ENCODE measurements around the gene ALPG. TPM values are rescaled to one million over a fixed set of nuclear protein-coding genes. Genes with fewer than 3 reads are reported as not detected.
"Not testable (repeated sequence)": the region's sequence is repeated elsewhere in the genome, so short reads cannot be mapped to it uniquely, and the experiment has no call there.

ALPG gene
- polyA plus RNA-seq, 3 donors, result not detected

DNA sequence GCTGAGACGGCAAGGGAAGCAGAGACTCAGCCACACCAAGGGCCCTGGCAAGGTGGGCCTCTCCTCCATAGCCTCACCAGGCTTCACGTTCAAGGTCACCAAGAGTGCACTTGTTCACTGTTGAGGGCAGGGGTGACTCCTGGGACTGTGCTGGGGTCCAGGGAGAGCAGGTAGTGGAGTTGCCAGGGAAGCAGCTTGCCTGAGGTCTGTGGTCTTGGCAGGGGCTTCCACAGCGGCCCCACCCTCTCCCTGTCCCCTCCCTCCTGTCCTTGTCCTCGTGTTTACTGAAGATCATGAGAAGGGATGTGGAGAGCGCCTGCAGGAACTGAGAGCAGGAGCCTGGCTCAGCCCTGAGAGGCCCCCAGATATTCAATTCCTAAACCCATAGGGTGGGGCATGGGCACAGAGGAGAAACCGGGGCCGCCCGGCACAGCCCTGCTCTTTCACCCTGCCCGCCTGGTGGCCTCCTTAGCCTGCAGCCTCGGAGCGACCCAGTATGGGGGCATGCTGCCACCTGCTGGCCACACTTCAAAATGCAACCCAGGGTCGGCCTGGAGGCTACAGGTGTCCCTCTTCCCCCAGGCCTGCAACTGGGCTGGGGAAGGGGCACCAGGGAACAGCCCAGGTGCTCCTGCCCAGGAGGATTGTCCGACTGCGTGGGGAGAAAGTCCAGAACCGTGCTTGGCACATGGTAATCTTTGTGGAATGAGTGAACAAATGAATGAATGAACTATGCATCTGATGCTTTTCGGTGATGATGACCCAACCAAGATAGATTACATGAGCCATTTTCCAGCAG lies 33.8 kb downstream of the ALPG start:
- not testable (repeated sequence) for DNase-seq

GRCh38 chr2:232441147-232441651 lies 34.6 kb downstream of the ALPG start:
- DNase-seq, result no peak

DNA sequence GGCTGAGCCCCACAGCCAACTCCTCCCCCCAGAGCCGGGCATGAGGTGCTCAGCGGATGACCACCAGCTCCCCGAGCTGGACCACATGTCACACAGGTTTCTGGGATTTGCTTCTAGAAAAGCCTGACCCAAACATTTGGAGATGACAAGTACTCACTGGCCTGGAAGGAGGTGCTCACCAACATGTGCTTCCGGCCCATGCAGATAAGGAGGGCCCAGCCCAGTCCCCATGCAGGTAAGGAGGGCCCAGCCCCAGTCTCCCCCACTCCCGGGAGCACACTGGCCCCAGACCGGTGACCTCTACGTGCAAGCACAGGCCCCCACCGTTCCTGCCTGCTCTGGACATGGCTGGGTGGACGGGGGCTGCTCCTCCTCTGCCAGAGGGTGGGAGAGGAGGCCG lies 35.3 kb downstream of the ALPG start:
- DNase-seq, result not testable (repeated sequence)

- DNase-seq, result not testable (repeated sequence)
Observed at GRCh38 chr2:232442431-232442830, 35.8 kb downstream of the ALPG start.

DNA sequence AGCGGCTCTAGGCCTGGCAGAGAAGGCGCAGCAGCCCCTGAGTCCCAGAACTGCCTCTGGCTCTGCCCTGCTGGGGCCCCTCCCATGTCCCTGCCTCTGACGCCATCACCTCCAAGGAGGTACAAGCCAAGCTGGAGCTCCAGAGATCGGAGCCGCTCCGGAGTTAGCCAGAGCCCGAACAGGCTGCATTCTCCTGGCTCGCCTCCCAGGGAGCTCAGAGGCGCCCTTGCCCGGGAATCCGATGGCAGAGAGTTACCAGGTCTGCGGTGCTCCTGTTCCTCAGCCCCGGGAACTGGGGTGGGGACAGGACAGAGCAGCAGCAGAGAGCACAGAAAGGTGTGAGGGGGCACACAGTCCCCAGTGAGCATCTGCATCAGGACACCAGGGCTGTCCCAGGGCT lies 36.4 kb downstream of the ALPG start:
- not testable (repeated sequence) for DNase-seq

- not testable (repeated sequence) for DNase-seq
Observed at GRCh38 chr2:232443669-232444408, 37.2 kb downstream of the ALPG start.

- no peak for DNase-seq
Observed at GRCh38 chr2:232444409-232445148, 37.9 kb downstream of the ALPG start.

- not testable (repeated sequence) for DNase-seq
Observed at GRCh38 chr2:232445149-232445885, 38.7 kb downstream of the ALPG start.

GRCh38 chr2:232446266-232446777 lies 39.7 kb downstream of the ALPG start:
- DNase-seq, result not testable (repeated sequence)

DNA sequence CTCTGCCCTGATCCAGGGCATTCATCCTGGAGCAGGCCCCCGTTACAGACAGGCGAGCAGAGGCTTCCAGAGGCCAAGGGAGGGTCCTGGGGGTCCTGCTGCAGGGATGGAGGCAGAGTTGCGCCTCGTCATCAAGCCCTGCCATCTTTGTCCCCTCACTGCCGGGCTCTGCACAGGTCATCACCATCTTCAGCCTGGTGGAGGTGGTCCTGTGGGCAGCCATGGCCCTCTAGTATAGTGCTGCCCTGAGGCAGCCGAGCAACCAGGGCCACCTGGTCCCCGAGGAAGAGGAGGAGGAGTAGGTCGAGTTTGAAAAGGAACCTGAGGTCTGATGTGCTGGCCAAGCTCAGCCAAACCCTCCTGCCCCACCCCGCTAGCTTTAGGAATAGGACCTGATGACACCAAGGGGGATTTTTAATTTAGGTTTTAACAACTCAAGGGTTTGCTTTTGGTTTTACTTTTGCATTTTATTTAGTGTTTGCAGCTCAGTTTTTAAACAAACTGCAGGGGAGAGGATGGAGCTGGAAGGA lies 40.5 kb downstream of the ALPG start:
- DNase-seq, result no peak

DNA sequence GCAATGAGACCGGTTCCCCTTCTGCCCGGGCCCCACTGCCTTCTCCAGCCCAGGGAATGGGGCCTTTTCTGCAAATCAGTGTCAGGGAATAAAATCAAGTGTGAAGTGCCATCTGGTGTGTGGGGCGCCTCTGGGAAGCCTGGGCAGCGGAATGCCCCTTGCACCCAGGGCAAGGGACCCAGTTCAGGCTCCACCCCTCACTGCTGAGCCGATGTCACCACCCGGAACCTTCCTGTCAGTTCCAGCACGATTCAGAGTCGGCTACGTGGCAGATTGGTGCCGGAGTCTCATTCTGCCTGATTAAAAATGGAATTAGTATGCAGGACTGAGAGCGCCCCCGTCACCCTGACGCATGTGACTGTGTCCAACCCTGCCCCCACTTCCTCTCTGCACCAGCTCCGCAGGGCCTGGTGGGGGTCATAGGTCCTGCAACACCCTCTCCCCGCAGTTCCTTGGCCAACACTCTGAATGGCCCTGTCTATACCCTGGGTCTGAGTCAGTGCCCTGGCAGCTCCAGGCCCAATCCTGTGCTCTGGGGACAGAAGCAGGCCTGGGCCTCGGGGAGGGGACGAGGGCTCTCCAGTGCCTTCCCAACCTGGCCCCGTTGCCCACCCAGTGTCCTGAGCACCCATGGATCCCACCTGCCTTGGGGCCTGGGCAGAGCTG lies 41.1 kb downstream of the ALPG start:
- no peak for DNase-seq

DNA sequence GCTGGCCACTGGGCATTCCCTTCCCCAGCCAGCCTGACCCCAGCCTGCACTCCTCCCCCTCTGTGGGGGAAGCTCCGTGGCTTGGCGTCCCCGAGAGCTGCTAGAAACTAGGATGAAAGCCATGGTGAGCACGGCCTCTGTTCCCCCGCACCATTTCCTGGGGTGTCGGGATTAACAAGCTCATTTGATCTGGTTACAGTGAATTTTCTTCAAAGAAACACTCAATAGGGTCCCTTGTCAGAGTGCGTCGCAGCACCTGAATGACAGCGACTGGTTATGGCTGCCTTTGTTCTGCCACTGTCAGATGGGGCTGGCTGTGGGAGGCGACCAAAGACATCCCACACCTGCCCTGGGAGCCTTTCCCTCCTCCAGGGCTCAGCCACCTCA lies 41.7 kb downstream of the ALPG start:
- DNase-seq, result no peak

- DNase-seq, result no peak
Observed at GRCh38 chr2:232449964-232450363, 43.3 kb downstream of the ALPG start.

GRCh38 chr2:232451645-232452044 lies 45.0 kb downstream of the ALPG start:
- DNase-seq, result not testable (repeated sequence)

GRCh38 chr2:232454630-232455029 lies 48.0 kb downstream of the ALPG start:
- DNase-seq, result no peak

DNA sequence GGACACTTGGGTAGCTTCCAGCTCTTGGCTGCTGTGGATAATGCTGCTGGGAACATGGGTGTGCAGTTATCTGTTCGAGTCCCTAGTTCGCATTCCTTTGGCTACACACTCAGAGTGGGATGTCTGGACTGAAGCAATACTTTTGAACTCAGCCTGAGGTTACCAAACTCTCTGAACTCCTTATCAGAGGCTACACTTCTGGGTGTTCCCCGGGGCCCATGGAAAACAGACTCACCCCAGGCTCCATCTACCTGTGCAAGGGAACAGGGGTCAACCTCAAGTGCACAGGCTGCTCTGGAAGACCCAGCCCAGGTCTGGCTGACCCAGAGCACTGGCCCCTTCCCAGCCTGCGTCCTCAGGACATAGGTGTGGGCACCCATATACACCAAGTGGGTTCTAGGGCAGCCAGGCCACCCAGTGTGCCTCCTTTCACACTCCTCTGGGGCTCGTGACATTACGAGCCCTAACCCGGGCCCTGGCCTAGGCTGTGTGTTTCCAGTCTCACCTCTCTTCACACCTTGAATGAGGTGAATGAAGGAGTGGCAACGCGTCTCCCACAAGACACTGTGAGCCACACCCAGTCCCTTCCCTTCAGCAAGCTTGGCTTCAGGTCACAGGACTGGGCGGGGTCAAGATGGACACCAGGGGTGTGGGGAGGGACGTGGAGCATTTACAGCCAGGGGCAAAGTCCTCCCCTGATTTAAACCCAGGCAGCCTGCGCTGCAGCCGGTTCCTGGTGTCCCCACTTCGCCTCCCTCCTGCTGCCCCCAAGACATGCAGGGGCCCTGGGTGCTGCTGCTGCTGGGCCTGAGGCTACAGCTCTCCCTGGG lies 49.0 kb downstream of the ALPG start, which contains the start of gene ALPI:
Gene ALPI (plus strand): TSS at position 728 of the 830 bp plus-strand sequence. CDS start 47 bp downstream, at position 775.
- no peak for DNase-seq

DNA sequence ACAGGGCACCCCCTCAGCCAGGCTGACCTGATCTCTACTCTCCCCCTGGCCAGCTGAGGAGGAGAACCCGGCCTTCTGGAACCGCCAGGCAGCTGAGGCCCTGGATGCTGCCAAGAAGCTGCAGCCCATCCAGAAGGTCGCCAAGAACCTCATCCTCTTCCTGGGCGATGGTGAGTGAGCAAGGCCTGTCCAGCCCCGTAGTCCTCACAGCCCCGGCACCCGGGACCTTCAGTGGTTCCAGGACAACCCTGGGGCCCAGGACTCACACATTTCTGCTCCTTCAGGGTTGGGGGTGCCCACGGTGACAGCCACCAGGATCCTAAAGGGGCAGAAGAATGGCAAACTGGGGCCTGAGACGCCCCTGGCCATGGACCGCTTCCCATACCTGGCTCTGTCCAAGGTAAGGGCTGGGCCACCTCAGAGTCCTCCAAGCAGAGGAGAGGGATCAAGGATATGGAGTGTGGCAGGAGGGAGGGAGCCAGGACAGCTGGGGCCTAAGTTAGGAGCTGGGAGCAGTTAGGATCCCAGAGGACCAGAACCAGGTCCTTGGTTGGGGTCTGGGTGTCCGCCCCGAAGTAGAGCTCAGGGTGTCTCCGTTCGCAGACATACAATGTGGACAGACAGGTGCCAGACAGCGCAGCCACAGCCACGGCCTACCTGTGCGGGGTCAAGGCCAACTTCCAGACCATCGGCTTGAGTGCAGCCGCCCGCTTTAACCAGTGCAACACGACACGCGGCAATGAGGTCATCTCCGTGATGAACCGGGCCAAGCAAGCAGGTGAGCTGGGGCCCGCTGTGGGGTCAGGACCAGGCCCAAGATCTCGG lies 49.9 kb downstream of the ALPG start:
- no peak for DNase-seq

Data from renal pelvis (tissue), 4 donors.